Measurements from ENCODE around the gene ENAH.
"Not testable (repeated sequence)": the region's sequence is repeated elsewhere in the genome, so short reads cannot be mapped to it uniquely, and the experiment has no call there.

ENAH gene

DNA sequence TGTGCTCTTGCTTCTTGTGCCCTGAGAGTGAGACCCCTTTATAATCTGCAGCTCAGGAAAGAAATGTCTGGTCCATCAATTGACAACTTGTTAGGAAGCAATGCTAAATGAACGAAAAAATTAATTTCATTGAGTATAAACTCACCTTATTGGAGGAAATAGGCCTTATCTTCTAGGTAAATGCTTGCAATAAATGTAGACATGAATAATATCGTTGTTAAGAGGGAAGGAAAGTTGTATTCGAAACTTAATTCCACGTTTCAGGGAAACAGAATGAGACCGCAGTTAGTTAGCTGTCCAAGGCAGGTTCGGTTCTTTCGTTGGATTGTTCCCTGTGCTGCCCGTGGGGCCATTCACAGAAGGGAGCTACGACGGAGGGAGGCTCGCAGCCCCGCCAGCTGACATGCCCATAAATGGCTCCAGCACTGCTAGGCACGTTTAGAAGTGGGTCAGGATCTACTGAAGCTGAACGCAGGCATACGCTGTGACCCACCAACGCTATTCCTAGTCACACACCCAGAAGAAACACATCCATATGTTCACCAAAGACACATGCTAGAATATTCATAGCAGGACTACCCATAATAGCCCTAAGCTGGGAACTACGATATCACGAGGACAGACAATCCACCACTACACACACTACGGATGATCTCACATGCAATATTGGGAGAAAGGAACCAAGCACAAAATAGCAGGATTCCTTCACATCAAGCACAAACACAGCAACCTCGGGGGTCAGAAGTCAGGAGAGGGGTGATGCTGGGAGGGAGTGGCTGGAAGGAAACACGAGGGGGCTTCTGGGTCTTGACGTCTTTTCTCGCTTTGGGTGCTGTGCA is 168.9 kb downstream of the ENAH start:
- no peak for FAIRE-seq

DNA sequence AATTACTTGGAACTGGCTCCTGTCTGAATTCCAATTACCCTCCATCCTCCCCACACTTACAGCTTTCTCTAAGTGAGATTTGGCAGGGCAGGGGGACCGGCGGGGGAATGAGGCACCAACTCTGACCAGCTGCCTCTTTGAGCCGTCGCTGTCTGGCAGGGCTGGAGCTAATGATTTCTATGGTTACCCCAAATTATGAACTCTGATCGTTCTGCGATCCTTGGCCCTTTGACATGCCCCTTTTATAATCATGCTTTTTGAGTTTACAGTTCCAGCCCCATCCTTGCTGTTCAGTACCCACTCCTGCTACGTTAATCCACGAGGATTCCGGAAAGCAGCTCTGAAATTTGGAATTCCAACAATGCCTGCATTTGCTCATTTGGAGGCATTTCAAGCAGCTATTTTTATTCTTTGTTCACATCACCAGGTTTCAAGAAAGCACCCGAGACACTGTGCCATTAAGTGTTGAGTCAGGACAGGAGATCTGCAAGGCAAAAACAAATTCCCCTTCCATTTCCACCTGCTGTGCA is 170.4 kb downstream of the ENAH start:
- FAIRE-seq = no peak

GRCh38 chr1:225481738-225482137 is 171.2 kb downstream of the ENAH start:
- no peak for FAIRE-seq

- no peak for FAIRE-seq
Observed at GRCh38 chr1:225480825-225481434, 172.0 kb downstream of the ENAH start.

GRCh38 chr1:225479996-225480720 is 172.8 kb downstream of the ENAH start:
- no peak for FAIRE-seq

DNA sequence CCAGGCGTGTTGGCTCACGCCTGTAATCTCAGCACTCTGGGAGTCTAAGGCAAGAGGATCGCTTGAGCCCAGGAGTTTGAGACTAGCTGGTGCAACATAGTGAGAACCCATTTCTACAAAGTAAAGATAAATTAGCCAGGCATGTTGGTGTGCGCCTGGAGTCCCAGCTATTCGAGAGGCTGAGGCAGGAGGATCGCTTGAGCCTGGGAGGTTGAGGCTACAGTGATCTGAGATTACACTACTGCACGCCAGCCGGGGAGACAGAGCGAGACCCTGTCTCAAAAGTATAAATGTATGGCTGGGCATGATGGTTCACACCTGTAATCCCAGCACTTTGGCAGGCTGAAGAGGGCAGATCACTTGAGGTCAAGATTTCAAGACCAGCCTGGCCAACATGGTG is 173.6 kb downstream of the ENAH start:
- no peak for FAIRE-seq

GRCh38 chr1:225477296-225477911 is 175.5 kb downstream of the ENAH start:
- FAIRE-seq = no peak

GRCh38 chr1:225476538-225476988 is 176.4 kb downstream of the ENAH start:
- no peak for FAIRE-seq

- FAIRE-seq = no peak
Observed at GRCh38 chr1:225476100-225476511, 176.8 kb downstream of the ENAH start.

- no peak for FAIRE-seq
Observed at GRCh38 chr1:225474986-225475820, 177.7 kb downstream of the ENAH start.

DNA sequence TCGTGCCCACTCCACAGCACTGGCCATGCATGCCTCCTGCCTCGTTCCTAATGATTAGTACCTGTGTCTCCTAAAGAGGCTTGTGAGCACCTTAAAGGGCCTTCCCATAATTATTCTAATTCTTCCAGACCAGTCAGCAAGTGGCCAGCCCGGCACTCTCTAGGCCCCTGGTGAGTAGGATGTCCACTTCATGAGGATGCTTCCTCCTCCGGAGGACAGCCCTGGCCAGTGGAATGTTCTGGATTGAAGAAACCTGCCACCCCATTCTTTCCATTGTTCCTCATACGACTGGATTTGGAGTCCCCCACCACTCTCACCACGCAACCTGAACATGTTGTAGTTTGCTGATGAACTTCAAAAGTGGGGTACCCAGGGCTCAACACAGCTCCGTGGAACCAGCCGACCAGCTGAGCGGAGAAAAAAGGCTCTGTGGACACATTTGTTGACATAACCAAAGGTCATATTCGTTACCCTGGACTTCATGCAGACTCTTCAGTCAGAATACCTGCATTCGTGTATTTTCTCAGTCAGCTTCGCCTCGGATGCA is 178.4 kb downstream of the ENAH start:
- no peak for FAIRE-seq

DNA sequence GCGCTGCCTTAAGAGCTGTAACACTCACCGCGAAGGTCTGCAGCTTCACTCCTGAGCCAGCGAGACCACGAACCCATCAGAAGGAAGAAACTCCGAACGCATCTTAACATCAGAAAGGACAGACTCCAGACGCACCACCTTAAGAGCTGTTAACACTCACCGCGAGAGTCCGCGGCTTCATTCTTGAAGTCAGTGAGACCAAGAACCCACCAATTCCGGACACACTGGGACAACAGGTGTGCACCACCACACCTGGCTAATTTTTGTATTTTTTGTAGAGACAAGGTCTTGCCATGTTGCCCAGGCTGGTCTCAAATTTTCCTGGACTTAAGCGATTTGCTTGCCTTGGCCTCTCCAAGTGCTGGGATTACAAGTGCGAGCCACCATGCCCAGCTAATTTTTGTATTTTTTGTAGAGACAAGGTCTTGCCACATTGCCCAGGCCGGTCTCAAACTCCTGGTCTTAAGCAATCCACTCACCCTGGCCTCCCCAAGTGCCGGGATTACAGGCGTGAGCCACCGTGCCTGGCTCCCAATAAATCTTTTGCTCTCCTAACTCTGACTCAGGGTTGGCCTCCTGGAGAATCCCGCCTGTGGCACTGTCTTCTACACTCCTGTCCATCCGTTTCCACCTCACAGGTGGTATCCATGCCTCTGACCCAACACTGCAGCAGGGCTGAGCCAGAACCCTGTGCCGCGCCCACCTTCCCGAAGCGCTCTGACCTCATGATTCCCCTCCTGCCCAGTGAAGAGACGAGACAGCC is 179.1 kb downstream of the ENAH start:
- not testable (repeated sequence) for FAIRE-seq

DNA sequence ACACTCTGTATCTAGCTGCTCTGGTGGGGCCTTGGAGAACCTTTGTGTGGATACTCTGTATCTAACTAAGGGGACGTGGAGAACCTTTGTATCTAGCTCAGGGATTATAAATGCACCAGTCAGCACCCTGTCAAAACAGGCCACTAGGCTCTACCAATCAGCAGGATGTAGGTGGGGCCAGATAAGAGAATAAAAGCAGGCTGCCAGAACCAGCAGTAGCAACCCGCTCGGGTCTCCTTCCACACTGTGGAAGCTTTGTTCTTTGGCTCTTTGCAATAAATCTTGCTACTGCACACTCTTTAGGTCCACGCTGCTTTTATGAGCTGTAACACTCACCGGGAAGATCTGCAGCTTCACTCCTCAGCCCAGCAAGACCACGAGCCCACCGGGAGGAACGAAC is 179.7 kb downstream of the ENAH start:
- not testable (repeated sequence) for FAIRE-seq

GRCh38 chr1:225471453-225472301 is 181.2 kb downstream of the ENAH start:
- no peak for FAIRE-seq

DNA sequence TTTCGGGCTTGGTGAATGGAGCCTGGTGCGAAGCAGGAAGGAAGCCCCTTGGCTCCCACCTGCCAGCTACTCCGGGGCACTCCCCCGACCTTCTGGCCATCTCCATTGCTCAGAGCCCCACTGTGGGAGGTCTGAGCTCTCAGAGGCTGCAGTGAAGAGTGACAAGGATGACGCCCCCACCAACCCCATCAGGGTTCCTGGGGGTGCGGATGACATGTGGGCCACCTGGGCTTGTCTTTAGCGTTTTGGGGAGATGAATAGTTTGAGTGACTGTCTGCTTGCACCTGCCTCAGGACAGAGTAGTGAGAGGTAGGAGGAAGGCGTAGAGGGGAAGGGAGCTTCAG is 181.8 kb downstream of the ENAH start:
- FAIRE-seq = no peak

- FAIRE-seq = no peak
Observed at GRCh38 chr1:225470211-225471108, 182.5 kb downstream of the ENAH start.

GRCh38 chr1:225469051-225469450 is 183.9 kb downstream of the ENAH start:
- no peak for FAIRE-seq

GRCh38 chr1:225468270-225469020 is 184.5 kb downstream of the ENAH start:
- FAIRE-seq = no peak
